ENCODE results near the gene KRTAP12-3.
"Not testable (repeated sequence)": the region's sequence is repeated elsewhere in the genome, so short reads cannot be mapped to it uniquely, and the experiment has no call there.

KRTAP12-3 gene, protein sequence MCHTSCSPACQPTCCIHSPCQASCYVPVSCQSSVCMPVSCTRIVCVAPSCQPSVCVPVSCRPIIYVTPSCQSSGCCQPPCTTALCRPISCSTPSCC

GRCh38 chr21:44657635-44658540 is at the start of gene KRTAP12-3:
KRTAP12-3 (plus strand) TSS chr21:44657932; CDS start chr21:44657980, 48 bp downstream.
- no peak for FAIRE-seq

GRCh38 chr21:44609193-44609592 is 48.5 kb upstream of the KRTAP12-3 start:
- no peak for FAIRE-seq

DNA sequence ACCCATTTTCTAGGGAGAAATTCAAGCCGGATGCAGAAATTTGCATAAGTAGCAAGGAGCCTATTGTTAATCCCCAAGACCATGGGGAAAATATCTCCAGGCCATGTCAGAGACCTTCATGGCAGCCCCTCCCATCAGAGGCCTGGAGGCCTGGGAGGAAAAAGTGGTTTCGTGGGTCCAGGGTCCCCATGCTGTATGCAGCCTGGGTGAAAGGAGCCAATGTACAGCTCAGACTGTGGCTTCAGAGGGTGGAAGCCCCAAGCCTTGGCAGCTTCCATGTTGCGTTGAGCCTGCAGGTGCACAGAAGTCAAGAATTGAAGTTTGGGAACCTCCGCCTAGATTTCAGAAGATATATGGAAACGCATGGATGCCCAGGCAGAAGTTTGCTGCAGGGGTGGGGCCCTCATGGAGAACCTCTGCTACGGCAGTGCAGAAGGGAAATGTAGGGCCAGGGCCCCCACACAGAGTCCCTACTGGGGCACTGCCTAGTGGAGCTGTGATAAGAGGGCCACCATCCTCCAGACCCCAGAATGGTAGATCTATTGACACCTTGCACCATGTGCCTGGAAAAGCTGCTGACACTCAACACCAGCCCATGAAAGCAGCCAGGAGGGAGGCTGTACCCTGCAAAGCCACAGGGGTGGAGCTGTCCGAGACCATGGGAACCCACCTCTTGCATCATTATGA is 47.4 kb upstream of the KRTAP12-3 start:
- FAIRE-seq = not testable (repeated sequence)

- FAIRE-seq = no peak
Measured at GRCh38 chr21:44611551-44611950, 46.2 kb upstream of the KRTAP12-3 start.

DNA sequence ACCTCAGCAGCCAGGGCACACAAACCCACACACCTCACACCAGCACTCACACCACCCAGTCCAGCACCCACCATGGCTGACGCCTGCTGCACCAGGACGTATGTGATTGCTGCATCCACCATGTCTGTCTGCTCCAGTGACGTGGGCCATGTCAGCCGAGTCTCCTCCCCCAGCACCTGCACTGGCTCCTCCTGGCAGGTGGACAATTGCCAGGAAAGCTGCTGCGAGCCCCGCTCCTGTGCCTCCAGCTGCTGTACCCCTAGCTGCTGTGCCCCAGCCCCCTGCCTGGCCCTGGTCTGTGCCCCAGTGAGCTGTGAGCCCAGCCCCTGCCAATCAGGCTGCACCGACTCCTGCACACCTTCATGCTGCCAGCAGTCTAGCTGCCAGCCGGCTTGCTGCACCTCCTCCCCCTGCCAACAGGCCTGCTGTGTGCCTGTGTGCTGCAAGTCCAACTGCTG is 45.7 kb upstream of the KRTAP12-3 start, which contains the start of gene KRTAP10-8:
Gene KRTAP10-8 (plus strand): TSS at position 51 of the 458 bp plus-strand sequence. CDS start 22 bp downstream, at position 73.
- FAIRE-seq = no peak

GRCh38 chr21:44612669-44613229 is 45.0 kb upstream of the KRTAP12-3 start:
- FAIRE-seq = no peak

- FAIRE-seq = no peak
Measured at GRCh38 chr21:44613386-44614155, 44.2 kb upstream of the KRTAP12-3 start.

- FAIRE-seq = no peak
Measured at GRCh38 chr21:44614161-44614631, 43.5 kb upstream of the KRTAP12-3 start.

- no peak for FAIRE-seq
Measured at GRCh38 chr21:44614961-44615391, 42.8 kb upstream of the KRTAP12-3 start.

GRCh38 chr21:44615466-44615865 is 42.3 kb upstream of the KRTAP12-3 start:
- no peak for FAIRE-seq

DNA sequence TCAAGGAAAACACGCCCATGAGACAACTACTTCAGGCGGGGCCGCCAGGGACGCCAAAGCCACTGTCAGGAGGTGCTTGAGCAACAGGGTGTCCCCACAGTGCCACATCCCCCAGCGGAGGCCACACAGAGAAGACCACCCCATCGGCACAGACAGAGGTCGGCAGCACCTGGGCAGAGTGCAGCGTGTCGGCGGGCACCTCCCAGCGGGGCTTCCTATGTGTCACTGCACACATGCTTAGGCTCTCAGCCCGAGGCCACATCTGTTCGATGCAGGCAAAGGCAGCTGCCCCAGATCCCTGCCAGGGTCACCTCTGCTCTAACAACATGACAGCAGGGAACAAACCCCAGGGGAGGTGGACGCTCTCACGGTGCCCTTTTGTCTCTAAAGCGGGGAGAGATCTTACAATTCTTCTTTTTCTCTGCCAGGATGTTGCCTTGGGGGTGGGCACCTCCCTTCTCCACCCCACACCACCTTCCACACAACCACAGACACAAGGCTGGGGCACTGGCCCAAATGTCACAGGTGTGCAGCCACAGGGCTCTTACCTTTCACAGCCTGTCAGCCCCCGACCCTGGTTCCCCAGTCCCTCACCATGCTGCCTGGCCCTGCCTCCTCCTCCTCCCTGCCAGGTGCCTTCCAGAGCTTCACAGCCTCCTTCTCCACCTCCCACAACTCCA is 41.7 kb upstream of the KRTAP12-3 start:
- FAIRE-seq = no peak

- FAIRE-seq = no peak
Measured at GRCh38 chr21:44616591-44616926, 41.2 kb upstream of the KRTAP12-3 start.

- no peak for FAIRE-seq
Measured at GRCh38 chr21:44617071-44617501, 40.6 kb upstream of the KRTAP12-3 start.

GRCh38 chr21:44618504-44618903 is 39.2 kb upstream of the KRTAP12-3 start:
- no peak for FAIRE-seq

DNA sequence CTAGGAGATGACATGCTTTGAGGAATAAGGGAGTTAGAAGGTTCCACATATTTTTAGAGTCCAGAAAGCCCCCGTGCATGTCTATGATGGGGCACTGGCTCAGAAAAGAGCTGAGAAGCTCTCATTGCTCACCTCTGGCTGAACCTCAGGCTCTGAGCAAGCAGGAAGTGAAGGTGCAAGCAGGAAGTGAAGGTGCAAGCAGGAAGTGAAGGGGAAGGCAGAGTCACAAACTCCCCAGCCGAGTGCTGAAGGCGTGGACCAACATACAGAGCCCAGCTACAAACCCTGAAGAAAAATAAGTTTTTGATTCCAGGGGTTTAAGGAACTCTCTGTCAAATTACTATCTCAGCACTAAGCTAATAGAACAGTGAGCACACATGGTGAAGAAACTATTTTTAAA is 38.8 kb upstream of the KRTAP12-3 start:
- FAIRE-seq = no peak

GRCh38 chr21:44619886-44620285 is 37.8 kb upstream of the KRTAP12-3 start:
- FAIRE-seq = no peak

- no peak for FAIRE-seq
Measured at GRCh38 chr21:44623575-44623974, 34.2 kb upstream of the KRTAP12-3 start.

DNA sequence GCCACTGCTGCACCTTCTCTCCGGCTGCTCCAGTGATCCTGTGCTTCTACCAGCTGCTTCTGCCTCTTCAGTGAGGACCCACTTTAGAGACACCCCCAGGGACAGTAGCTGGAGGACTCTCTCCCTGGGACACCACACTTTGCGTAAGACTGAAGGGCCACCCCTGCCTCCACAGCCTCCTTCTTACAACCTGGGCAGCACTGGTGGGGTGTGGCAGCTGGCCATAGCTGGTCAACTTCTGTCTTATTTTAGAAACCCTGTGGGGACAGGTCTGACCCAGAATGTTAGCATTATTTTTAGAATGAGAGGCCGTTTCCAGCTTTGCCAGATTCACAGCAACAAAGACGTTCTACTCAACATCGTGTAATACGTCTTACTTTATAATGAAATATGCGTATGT is 32.0 kb upstream of the KRTAP12-3 start:
- no peak for FAIRE-seq

DNA sequence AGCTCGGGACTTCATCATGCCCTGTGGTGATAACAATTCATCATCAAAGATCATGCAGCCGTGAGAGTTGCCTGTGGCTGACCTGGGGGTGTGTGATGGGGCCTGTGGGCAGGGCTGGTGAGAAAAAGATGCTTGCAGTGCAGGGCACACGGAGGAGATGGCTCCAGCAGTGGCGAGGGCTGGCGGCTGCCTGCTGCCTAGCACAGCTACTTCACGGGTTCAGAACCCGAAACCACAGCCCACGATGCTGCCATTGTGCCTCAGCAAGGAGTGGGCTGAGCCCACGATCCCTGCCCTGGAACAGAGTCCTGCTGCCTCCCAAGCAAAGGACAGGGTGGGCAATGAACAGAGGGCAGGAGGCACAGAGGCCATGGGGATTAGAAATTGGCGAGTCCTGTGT is 31.5 kb upstream of the KRTAP12-3 start:
- FAIRE-seq = no peak

GRCh38 chr21:44626673-44627143 is 31.0 kb upstream of the KRTAP12-3 start, which contains the start of gene KRTAP10-9:
KRTAP10-9 (plus strand) TSS chr21:44627093; CDS start chr21:44627172, 79 bp downstream.
- no peak for FAIRE-seq

DNA sequence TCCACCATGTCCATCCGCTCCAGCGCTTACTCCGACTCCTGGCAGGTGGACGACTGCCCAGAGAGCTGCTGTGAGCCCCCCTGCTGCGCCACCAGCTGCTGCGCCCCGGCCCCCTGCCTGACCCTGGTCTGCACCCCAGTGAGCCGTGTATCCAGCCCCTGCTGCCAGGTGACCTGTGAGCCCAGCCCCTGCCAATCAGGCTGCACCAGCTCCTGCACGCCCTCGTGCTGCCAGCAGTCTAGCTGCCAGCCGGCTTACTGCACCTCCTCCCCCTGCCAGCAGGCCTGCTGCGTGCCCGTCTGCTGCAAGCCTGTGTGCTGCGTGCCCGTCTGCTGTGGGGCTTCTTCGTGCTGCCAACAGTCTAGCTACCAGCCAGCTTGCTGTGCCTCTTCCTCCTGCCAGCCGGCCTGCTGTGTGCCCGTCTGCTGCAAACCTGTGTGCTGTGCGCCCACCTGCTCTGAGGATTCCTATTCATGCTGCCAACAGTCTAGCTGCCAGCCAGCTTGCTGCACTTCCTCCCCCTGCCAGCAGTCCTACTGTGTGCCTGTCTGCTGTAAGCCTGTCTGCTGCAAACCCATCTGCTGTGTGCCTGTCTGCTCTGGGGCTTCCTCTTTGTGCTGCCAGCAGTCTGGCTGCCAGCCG is 30.4 kb upstream of the KRTAP12-3 start:
- FAIRE-seq = not testable (repeated sequence)

Data from islet of Langerhans (tissue), 1 donor.